Retina (tissue), 1 donor: ENCODE data around the gene MBD1.
"Not testable (repeated sequence)": the region's sequence is repeated elsewhere in the genome, so short reads cannot be mapped to it uniquely, and the experiment has no call there.

Experiments used
- DNase-seq: peaks from one replicate; pipeline ENCODE4 v3.0.0-alpha.2; 2016

MBD1 gene

DNA sequence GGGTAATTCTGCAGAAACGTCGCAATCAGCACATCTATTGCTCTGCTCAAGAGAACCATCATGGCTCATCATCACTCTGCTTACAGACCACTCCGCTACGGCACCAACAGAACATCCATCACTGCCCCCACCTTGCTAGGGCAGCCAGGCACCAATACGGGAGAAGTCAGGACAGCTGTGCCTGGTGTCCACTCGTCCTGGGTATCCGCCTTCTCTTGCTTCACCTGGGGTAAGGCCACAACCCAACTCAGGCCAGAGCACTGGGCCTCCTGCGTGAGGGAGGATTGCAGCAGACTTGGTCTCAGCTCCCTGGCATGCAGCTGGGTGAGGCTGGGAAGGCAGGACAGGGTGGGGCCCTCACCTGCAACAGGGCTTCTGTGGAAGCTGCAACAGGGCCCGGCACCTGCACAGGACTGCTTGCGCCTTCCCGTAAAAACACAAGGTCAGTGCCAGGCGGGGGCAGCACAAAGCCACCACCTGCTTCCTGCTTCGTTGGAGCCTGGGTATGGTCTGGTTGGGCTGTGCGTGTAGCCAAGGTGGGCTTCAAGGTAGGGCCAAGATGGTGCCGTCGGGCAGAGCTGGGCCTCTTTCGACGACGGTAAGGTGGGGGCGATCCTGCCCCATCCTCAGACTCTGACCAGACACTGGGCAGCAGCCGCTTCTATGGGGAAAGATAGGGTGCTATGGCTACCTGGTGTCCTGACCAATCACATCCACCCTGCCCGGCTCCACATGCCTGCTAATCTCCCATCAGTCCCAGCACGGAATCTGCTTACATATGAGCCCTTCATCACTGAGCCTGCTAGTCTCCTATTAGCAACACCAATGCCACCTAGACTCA is 7.9 kb downstream of the MBD1 start:
- DNase-seq: no peak

DNA sequence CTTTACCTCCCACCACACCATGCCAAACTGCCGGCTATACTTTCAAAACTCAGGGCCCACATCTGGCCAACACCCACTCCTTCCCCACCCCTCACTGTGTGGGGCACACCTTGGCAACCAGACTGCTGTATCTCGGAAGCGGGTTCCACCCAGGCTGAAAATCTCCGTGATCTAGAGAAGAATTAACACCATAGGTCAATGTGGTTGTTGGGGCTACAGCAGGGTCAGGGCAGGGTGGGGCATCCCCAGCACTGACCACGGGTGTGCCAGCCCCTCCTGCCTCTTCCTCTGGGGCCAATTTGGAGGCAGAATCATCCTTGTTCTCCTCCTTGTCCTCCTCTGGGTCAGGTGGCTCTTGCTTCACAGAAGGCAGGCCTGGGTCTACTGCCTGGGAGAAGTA is 8.8 kb downstream of the MBD1 start:
- no peak for DNase-seq

DNA sequence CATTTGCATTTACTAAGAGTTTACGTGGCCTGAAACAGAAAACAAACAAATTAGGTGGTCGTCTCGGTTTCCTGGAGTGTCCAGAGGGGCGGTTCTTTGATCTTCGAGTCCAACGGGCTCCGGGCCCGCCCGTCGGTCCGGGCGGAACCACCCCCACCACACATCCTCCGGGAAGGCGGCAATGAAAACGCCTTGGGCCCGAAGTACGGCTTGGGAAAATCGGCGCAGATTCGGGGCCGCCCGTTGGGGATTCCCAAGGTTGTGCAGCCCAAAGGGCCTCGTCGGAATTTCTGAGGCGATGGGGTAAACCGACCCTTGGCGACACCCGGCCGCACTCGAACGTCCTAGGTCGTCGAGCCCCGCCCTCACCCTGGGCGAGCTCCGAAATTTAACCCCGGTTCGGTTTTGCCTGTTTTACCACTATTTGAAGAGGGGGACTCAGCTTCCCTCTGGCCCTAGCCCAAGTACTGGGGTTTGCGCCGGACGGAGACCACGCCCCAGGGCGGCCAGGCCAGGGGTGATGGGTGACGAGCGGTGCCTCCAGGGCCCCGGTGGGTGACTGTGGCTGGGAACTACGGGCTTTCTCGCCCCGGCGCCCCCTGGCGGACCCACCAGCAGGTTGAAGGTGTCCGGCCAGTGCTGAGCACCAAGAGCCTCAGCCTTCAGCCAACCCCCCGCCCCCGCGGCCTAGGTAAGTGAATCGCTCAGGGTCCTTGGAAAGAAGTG is 13.1 kb downstream of the MBD1 start:
- DNase-seq: peak; percentile 82

DNA sequence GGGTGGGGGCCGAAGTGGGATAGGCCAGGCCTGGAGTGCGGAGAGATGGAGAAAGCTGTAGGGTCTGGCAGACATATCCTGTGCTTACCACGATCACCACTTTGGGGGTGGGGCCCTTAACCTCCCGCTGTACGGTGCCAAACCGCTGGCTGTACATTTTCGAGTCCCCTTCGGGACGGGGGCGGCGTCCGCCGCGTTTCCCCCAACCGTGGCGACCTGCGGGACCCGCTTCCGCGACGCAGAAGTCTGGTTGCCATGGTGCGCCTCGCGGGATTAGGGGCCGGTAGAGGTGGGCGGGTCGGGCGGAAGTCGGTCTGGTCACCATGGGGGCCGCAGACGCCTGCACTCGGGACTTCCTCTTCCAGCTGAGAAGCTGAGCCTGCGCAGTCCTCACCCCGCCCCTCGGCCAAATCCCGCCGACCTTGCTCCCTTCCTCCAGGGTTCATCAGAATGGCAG is 15.0 kb downstream of the MBD1 start, which contains the start of gene CFAP53:
TSS of gene CFAP53 (minus strand) at position 248 of the 457 bp plus-strand sequence. CDS start at position 157, 91 bp downstream.
- peak; percentile 94 for DNase-seq

DNA sequence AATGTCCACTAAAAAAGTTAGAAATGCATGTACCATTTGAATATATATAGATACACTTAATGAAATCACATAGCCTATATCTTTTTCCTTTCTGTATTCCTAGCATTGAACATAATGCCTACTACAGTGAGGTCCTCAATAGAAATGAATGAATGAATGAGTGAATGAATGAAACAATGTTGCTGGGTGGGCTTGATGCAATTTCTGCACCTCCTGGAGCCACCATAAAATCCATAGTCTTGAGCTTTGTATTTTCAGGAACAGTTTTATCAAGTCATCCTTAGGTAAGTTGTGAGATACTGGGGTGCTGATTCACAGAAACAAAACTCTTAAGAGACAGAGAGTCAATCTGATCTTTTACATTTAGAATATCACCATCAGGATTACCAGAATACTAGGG is 18.3 kb downstream of the MBD1 start:
- DNase-seq: no peak

DNA sequence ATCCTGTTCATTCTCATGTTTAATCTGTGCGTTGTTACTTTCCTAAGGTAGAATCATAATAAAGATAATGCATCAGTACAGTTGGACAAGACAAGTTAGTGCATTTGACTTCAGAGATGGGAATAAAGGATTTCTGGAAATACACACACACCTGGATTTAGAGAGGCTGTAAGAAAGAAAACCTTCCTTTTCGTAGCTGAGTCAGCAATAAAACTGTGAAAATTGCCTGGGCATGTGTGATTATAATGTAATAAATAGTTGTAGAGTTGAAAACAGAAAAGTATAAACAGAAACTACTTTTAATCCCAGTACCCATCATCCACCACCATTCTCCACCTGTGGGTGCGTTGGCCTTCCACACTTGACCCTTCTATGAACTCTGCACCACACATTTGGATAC is 30.4 kb downstream of the MBD1 start:
- no peak for DNase-seq

DNA sequence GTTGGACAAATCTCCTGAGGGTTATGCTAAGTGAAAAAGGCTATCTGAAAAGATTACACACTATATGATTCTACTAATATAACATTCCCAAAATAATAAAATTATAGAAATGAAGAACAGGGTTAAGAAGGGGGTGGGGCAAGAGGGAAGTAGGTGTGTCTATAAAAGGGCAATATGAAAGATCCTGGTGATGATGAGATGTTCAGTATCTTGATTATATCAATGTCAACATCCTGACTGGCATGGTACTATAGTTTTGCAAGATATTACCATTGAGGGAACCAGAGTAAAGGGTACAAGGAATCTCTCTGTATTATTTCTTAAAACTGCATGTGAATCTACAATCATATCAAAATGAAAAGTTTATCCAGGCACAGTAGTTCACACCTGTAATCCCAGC is 31.7 kb downstream of the MBD1 start:
- DNase-seq: no peak

DNA sequence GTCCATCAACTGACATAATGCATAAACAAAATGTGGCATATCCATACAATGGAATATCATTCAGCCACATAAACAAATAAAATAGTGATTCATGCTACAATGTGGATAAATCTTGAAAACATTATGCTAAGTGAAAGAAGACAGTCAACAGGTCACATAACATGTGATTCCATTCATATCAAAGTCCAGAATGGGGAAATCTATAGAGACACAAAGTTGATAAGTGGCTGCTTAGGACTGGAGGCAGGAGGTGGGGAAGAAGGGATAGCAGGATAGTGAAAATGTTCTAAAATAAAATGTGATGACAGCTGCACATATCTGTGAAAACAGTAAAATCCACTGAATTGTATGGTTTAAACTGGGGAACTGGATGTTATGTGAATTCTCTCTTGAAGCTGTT is 33.8 kb downstream of the MBD1 start:
- DNase-seq: no peak

DNA sequence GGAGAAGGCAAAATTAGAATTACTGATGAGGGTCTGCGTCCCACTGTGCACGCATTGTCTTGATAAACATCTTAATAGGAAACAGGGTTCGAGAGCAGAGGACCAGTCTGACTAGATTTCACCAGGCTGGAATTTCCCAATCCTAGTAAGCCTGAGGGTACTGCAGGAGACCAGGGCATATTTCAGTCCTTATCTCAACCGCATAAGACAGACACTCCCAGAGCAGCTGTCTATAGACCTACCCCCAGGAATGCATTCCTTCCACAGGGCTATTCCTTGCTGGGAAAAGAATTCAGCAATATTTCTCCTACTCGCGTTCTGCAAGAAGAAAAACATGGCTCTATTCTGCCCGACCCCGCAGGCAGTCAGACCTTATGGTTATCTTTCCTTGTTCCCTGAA is 39.6 kb downstream of the MBD1 start:
- not testable (repeated sequence) for DNase-seq

DNA sequence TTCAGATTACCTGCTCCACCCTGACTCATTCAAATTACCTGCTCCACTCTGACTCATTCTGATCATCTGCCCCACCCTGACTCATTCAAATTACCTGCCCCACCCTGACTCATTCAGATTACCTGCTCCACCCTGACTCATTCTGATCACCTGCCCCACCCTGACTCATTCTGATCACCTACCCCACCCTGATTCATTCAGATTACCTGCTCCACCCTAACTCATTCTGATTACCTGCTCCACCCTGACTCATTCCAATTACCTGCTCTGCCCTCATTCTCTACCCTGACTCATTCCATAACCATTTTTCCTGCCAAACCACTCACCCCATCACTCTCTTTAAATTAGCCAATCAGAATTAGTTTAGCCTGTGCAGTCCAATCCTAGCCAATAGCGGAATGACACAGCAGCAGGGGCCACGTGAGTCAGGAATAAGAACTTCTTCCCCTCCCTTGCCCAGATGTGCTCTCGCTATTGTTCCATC is 41.2 kb downstream of the MBD1 start:
- no peak for DNase-seq

DNA sequence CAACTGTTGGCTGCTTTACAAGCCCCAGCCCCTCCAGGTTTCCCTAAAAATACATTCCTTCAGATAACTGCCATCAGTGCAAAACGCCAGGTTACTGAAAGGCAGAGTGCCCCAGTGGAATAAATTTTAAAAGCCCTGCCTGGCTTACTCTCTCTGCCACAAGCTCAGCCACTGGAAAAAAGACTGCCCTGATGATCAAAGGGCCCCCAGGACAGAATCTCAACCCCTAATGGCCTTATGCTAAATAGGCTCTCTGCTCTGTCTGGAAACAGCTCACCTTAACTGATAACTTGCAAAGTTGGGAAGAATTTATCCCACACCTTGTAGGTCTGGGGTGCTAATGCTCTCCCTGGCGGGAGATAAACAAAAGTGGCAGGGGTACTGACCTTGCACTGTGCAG is 48.9 kb downstream of the MBD1 start:
- DNase-seq: peak; percentile 19

DNA sequence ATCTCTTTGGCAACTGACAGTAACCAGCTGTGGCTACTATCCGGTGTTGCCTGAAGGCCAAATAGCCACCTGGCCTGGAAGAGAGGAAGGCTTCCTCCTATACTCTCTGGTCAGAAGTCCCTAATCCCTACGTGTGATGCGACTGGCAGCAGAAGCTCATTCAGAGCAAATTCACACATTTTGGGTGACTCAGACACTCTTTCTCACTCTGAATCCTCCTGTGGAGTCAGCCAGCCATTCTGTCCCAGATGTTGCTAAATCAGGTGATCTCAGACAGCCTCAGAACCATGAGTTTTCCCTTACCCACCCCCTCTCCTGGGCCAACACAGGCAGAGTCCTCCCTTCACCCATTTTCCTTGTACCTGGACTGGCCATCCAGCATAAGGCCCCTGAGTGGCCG is 49.7 kb downstream of the MBD1 start:
- DNase-seq: no peak

DNA sequence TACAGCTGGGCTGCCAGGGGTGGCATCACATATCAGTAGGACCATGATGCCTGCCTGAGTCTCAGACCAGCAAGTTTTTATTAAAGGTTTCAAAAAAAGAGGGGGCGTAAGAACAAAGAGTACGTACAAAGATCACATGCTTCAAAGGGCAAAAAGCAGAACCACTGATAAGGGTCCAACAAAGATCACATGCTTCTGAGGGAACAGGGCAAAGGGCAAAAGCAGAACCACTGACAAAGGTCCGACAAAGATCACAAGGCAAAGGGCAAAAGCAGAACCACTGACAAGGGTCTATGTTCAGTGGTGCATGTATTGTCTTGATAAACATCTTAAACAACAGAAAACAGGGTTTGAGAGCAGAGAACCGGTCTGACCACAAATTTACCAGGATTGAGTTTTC is 61.1 kb downstream of the MBD1 start:
- DNase-seq: not testable (repeated sequence)
